ENCODE results near the gene LHFPL6.
A peak's percentile ranks its signal among the peaks of the same experiment; 100 is the strongest.

The LHFPL6 gene

DNA sequence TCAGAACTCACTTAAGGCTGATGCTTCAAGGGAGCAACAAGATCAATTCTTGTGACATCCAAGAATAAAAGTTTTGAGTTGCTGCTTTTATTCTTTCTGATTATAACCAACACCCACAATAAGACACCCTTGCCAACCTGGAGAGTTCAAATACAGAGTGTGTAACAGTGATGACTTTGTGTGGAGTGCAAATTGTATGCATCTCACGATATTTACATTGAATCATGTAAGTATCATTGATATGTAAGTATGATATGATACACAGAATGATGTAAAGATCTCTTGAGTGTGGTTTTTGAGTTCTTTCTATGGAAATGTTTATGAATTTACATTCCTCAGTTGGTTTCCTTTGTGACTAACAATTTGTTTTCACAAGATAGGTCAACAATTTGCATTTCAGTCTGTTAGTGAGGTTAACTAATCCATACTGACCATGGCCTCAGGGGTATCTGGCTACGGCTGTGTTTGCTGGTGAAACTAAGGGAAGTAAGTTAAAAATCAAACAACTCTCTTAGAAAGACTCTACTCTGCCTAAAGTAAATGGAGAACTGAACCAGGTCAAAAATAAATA lies 12.4 kb downstream of the LHFPL6 start:
- DNase-seq (ENCODE audit: low read depth), result no peak

DNA sequence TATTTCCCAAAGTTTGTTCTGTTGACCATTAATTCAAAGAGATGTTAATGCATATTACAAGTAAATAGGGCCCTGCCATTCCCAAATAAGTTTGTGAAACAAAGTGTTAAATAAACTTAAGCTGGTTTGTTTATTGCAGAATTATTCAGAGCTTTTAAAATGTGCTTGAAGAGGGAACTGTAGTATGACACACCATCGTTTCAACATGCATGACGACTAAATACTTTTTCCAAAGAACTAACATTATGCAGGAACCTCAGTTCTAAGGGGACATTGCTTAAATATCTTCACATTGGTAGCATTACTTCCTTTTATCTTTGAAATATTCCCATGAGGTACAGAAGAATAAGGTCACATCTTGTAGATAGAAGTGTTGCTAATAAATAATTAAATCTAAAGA lies 14.6 kb downstream of the LHFPL6 start:
- no peak for DNase-seq (ENCODE audit: low read depth)

DNA sequence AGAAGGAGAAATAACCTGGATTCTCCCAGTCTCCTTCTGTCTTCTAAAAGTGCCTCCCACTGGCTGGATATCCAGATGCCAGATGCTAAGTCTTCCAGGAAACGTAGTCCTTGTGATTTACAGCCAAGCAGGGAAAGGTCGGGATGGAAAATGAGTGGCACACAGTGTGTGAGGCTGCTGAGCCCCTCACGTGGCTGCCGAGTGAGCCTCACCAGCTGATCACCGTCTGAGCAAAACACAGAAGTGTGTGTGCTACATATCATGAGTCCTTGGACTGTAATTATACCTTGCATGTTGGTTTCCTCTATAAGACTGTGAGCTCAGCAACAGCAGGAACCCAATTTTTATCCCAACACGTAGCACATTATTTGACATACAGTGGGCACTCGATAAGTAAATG lies 15.1 kb downstream of the LHFPL6 start:
- DNase-seq (ENCODE audit: low read depth), result no peak

DNA sequence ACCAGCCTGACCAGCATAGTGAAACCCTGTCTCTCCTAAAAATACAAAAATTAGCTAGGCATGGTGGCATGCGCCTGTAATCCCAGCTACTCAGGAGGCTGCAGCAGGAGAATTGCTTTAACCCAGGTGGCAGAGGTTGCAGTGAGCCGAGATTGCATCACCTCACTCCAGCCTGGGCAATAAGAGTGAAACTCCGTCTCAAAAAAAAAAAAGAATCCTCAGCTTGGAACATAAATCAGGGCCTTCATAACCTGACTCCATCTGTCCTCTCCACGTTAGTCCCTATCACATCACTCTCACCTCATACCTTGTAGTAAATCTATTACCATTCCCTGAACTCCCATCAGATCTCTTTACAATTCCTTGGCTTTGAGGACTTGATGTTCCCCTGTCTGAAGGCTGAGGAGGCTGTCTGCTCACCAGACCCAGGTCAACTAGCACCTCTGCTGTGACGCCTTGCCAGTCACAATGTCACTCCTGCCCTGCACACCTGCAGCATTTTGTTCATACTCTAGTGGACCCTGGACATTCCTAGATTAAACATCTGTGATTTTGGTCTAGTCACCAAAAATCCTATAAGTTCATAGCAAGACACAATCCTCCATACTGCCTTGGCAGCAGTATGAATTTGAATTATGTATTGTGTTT lies 15.9 kb downstream of the LHFPL6 start:
- no peak for DNase-seq (ENCODE audit: low read depth)

DNA sequence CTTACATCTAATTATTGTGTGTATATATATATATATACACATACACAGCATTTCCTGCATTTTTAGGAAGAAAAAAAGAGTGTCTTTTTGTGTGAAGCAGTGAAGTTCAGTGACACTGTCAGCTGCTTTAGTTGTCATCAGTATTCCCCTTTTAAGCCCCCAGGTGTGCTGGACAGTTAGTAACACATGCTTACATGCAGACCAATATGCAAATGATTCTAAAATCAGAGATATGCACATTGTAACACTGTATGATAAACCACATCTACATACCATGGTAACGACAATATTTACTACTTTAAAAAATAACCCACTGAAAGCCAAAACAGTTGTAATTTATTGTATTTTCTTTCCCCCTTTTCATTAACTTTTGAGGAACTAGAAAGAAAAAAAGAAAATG lies 16.8 kb downstream of the LHFPL6 start:
- DNase-seq (ENCODE audit: low read depth), result no peak

DNA sequence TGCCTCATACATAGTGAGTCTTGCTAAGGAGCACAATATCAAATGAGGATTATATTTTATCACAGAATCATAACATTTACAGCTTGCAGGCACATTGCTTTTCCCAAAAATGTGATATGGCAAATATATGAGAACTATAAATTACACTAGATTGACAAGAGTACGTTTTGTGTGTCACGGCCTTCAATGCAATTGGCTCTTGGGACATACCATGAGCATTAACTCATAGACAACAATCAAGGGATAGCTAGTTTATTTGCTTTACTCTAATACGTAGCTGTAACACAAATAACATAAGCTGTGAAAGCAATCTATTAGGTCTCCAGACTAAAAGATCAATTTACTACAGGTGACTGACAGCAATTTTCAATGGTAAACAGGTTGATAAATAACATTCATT lies 17.8 kb downstream of the LHFPL6 start:
- DNase-seq (ENCODE audit: low read depth), result no peak

DNA sequence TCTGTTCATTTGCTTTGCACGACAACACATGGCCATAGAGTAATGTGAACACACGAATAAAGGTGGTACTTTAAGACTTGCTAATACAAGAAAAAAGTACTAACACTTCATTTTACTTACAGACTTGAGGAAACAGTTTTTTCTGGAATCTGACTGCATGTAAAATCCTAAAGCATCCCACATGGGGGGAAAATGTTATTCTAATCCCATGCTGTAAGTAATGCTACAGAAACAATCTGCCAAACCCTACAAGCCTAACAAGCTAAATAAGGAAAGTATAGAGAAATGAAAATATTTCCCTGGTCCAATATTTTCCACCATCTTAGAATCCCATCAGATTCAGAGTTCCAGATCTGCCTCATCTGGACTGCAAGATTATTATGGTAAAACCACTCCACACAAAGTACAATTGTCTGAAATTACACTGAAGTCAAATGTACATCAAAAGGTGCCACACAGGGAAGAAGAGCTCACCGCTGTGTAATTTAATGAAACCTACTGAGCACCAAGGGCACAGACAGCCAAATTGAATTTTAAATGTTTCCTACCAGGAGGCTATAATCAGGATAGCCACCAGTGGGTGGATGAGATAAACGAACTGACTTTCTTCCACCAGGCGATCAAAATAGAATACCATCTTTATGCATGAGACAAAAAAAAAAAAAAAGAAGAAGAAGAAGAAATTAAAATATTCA lies 22.0 kb downstream of the LHFPL6 start:
- DNase-seq (ENCODE audit: low read depth), result no peak

DNA sequence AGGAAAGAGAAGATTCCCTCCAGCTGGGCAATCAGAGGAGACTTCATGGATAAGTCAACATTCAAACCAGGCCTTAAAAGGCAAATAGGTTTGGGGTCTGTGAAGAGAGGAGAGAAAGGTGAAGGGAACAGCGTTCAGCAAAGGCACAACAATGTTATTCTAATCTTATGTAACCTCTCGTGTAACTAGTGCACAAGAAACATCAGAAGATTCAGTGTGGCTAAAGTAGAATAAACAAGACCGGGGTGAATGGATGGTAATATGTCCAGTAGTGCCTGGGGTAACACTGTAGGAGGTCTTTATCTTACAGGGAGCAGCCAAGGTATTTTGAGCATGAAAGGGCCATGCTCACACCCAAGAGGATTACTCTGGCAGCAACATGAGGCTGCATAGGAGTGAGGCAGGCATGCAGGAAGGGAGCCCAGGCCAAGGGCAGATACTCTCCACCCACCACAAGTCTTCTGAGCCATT lies 24.1 kb downstream of the LHFPL6 start:
- no peak for DNase-seq (ENCODE audit: low read depth)

DNA sequence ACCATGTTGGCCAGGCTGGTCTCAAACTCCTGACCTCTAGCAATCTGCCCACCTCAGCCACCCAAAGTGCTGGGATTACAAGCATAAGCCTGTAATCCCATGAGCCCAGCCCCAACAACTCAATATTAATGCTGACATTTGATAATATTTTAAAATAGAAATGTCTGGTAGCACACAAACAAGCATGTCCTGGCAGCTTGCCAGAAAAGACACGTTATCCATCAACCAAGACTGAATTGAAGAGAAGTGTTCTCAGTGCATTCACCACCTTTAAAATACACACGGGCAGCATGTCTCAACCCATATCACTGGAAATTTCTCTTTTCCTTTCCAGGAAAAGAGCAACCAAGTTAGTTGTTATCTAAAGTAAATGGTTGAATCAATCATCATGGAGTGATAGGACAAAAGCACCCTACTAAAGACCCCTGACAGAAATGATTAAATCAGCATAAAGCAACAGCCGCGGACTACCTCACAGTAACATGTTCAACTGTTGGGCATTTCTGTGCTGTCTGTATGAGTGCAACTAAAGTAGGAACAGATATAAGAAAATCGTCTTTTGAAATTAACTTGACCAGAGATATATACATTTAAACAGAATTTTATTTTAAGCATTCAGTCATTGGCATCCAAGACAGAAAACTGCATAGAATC lies 25.0 kb downstream of the LHFPL6 start:
- DNase-seq (ENCODE audit: low read depth), result no peak

DNA sequence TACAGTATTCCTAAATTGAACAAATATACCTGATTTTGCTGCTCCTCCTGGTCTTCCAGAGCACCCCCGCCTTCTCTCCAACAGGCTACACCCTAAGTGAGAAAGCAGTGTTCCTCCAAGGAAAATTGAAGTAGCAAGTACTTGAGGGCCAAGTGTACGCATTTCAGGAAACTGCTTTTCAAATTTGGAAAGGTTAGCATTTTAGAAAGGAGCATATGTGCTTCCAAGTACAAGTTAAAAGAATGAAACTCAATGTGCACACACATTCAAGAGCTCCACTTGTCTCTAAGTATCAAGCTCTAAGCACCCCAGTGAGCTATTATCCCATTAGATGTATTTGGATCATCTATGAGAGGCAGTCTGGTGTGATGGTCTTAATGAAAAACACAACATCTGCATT lies 25.8 kb downstream of the LHFPL6 start:
- DNase-seq (ENCODE audit: low read depth), result no peak

DNA sequence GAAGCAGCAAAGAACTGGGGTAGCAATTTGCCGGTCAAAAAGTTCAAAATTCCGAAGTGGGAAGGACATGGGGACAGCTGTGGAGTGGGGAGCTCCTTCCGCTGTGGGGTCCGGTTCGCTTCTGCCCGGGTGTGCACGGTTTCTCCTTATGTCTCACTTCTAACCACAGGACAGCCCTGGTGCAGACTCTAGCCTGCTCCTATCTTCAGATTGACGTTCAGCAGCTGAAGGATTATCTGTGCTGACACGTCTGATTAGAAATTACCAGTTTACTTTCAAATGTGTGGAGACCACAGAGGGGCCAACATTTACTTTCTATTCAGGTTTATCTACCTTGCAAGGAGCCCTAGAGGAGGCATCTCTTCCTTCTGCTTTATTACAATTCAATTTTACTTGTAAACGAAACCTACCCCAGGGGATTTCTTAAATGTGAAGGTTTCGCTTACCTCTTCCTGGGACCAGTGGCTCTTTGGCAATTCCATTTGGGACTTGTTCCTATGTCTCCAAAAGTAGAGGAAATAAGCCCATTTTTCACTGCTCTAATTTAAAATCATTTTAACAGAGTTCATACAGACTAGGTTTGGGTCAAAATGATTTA lies 27.3 kb downstream of the LHFPL6 start:
- DNase-seq (ENCODE audit: low read depth), result no peak

DNA sequence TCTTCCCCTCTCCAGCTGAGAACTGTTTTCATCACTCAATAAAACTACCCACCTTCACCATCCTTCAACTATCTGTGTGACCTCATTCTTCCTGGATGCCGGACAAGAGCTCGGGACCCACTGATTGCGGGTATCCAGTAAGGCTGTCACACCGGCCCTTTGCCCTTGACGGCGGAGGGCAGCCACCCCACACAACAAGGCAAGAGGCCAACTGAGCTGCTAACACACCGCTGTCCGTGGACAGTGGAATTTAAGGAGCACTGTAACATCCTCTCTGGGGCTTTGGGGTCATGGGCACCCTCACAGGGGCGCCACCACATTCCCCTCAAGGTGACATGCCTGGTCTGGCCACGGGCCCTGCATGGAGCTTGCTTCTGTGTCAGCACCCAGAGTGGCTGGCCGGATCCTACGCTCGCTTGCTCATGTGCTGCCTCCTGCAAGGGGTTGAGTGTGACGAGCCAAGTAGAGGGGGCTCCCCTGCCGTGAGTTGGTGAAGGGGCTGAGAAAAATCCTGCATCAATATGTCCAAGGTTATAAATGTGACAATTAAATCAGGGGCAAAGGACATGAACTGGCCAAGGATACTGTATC lies 31.4 kb downstream of the LHFPL6 start:
- no peak for DNase-seq (ENCODE audit: low read depth)

DNA sequence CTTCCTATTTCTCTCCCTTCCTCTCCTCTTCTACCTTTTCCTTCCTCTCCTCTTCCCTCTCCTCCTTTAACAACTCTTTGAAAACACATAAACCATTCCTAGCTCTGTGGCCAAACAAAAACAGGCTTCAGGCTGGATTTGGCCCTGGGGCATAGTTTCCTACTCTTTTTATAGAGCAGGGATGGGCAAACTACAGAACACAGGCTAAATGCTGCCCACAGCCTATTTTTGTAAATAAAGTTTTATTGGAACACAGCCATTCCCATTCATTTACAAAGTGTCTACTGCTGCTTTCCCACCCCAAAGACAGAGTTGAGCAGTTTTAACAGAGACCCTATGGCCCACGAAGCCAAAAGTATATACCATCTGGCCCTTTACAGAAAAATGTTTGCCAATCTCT lies 35.4 kb downstream of the LHFPL6 start:
- no peak for DNase-seq (ENCODE audit: low read depth)

DNA sequence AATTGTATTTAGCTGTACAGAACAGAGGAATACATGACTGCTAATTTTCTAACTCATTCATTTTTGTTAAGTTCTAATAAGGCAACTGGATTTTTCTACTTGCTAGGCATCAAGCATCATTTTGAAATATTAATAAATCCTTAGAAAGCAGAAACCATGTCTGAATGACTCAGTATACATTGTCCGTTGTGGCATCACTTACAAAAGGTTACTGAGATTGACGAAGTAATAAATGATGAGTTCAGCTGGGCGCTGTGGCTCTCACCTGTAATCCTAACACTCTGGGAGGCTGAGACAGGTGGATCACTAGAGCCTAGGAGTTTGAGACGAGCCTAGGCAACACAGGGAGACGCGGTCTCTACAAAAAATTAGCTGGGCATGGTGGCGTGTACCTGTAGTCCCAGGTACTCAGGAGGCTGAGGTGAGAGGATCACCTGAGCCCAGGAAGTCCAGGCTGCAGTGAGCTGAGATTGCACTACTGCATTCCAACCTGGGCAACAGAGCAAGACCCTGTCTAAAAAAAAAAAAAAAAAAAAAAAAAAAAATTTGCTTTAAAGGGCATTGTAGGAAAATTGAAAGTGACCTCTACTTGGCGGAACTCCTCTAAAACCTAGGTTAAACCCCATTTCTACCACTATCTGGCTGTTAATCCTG lies 36.6 kb downstream of the LHFPL6 start:
- no peak for DNase-seq (ENCODE audit: low read depth)

DNA sequence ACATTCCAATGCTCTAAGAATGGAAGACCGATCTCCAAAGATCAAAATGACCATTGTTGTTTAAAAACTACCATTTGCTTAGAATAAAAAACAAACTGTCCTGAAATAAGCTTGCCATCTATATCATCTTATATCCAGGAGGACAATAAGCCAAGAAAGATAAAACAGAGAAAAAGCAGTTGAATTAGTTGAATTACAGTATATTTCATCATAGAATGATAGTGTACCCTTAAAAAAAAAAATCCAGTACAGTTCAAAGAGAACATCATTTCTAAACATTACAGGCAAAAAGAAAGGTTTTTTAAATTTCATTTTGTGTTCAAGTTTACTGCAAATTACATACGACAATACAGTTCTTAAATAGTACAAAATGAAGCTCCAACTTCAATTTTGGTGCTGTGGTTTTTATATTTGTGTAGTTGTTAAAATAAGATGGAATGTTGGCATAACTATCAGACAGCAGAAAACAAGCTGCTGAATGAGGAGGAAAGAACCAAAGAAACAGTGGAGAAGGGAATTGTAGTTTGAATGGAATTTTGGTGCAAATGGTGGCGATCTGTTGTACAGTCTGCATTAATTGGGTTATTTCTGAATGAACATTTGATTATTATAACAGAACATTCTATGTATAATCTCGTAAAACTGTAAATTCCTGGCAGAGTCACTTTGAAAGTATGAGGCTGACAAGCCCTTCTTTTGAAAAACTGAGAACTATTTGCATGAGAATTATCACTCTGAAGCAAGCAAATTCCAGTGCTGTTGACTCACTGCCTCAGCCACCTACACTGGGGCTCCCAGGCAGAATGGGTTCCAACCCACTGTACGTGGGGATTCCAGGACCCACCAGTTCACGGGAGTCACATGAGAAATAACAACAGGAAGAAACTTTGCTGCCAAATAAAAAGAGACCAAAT lies 37.7 kb downstream of the LHFPL6 start:
- DNase-seq (ENCODE audit: low read depth), result peak; percentile 89

DNA sequence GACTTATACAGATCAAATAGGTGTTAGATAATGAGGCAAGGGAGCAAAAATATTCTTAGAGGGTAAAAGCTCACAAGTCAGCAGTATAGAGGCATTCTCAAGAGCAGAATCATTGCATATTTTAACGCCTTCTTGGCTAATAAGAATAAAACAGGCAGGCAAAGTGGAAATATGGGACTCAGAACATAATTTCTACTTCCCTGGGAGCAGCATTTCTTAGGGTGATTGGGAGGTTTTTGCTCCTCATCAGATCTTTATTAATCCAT lies 39.6 kb downstream of the LHFPL6 start:
- no peak for DNase-seq (ENCODE audit: low read depth)

DNA sequence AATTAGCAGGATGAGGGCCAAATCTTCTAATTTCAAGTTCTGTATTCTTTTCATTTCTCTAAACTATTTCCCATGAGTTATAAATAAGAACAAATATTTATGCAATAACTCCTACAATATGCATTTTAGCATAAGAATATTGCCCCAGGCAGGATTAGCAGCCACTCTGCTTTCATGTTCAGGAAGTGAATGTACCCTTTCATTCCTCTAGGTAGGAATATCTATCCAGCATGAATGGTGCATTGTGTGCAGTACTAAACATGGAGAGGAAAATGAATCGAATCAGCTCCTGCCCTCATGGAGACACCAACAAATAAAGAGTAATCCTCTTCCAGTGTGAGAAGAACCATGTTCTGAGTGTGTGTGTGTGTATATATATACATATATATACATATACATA lies 41.0 kb downstream of the LHFPL6 start:
- DNase-seq (ENCODE audit: low read depth), result no peak

DNA sequence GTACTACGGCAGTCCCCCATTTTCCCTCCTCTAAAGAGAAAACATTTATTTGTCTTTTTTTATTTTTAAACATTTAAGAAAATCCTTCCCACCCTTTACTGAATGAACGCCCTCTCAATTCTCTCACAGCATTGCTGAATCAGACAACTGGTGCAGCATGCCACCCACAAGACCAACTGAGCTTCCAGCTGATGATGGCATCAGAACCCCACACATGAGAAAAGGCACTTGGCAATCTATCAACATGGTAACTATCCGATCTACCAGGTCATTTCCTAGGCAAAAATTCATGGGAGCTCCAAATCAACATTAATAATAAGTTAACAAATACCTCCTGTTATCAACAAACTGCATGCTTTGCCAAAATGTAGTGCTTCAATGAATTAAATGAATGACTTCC lies 43.1 kb downstream of the LHFPL6 start:
- no peak for DNase-seq (ENCODE audit: low read depth)

DNA sequence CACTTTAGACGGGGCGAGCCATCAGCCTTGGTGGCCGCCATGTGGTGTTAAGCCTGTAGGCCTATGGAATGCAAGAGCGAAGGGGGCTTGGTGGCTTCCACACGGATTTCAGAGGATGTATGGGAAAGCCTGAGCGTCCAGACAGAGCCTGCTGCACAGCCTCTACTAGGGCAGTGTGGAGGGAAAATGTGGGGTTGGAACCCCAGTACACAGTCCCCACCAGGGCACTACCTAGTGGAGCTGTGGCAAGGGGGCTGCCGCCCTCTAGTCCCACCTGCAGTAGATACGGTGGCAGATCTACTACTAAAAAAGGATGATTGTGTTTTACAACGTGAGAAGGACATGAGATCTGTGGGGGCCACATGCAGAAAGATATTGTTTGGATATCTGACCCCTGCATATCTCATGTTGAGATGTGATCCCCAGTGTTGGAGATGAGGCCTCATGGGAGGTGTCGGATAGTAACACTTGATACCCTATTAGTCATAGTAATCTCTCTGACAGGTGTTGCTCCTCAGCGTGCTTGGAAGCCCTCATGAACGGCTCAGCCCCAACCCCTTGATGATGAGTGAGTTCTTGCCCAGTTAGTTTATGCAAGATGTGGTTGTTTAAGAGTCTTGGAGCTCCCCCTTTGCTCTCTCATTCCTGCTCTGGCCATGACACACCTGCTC lies 45.6 kb downstream of the LHFPL6 start:
- no peak for DNase-seq (ENCODE audit: low read depth)

DNA sequence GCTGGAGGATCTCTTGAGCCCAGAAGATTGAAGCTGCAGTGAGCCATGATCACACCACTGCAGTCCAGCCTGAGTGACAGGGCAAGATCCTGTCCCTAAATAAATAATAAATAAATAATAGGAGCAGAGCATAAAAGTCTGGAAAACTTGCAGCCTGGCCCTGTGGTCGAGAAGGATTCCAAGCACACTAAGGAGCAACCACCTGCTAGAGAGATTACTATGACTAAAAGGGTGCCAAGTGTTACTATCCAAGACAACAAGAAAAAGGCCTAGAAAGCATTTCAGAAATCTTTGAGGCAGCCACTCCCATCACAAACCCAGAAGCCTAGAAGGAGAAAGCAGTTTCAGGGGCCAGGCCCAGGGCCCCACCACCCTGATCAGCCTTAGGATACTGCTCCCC lies 46.1 kb downstream of the LHFPL6 start:
- no peak for DNase-seq (ENCODE audit: low read depth)

Data from non-pigmented ciliary epithelial cell (primary cell).